HG03045 (cell line): ENCODE results near the gene PPEF2.
"Not testable (repeated sequence)": the region's sequence is repeated elsewhere in the genome, so short reads cannot be mapped to it uniquely, and the experiment has no call there.

Source experiments
- ATAC-seq: cut with Tn5 transposase; IDR thresholded peaks from one replicate; pipeline ENCODE4 v1.9.1; 2021; ENCODE audit warnings: mild to moderate bottlenecking, moderate library complexity; ENCODE audit not compliant: unreplicated experiment

The PPEF2 gene

DNA sequence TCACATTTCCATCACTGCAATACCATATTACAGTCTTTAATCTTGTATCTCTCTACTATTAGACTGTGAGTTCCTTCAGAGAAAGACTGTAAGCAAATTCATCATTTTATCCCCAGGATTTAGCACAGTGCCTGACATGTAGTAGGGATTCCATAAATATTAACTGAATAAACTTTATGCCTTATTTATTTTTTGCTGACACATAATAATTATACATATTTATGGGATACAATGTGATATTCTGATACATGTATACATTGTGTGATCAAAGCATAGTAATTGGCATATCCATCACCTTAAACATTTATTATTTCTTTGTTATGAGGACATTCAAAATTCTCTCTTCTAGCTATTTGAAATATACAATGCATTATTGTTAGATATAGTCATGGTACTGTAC lies 3.7 kb downstream of the PPEF2 start:
- no peak for ATAC-seq

DNA sequence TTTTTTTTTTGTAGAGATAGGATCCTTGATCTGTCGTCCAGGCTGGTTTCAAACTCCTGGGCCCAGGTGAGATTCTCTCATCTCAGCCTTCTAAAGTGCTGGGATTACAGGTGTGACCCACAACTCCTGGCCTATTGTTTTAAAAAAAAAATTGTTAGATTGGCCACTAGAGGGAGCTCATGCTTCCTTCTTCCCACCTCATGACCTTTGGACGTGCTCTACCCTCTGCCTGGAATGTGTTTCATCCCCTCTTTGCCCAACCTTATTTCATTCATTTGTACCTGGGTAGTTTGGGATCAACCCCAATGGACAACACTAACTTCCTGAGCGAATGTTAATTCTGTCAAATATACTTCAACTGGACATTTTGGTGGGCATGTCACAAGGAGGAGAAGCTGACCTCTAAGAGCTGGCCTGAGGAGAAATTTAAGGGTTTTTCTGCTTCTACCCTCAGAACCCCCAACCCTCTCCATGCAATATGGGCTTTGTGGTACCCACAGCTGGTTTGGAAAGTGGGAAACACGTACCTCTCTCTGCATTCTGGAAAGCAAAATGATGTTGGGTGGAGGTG lies 6.4 kb downstream of the PPEF2 start:
- no peak for ATAC-seq

GRCh38 chr4:75892508-75892907 lies 9.7 kb downstream of the PPEF2 start:
- ATAC-seq, result no peak

DNA sequence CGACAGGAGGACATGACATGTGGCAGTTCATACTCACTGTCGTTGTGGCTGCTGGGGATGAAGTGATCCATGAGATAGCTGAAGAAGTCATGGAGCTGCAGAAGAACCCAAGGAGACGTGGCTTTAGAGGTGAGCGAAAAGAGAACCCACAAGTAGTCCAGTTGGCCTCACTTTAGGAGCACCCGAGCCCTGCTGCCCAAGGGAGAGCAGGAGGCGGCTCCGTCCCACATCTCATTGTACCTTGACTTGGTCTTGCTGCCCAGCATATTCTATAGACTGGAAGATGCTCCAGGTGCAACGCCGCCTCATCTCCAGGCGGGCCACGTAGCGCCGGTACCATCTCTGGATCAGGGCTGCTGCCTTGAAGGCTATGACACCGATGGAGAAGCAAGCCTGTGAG lies 10.6 kb downstream of the PPEF2 start:
- ATAC-seq, result no peak

DNA sequence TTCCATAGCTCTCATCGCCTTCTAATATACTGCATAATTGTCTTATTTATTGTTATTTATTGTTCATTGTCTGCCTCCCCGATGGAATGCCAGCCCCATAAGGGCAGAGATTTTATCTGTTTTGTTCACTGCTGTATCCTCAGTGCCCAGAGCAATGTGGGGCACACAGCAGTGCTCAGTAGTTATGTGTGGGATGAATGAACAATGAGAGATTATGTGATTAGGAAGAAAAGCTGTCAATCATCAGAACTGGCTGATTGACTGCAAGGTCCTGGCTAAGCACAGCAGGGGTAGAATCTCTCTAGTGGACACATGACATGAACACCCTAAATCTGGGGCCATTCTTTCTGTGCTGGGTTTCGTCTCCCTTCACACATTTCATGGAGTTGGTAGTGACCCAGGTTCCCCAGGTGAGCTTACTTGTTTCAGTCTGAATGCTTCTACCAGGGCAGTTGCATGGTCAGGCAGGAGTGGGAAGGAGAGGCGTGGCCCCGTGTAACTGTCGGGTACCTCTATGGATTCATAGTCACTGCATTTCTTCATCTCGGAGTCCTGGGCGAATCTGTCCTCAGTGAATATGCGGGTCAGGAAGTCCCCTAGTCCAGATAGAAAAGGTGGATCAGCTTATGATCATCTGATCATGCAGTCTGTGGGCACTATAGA lies 12.6 kb downstream of the PPEF2 start:
- no peak for ATAC-seq

GRCh38 chr4:75886104-75886503 lies 16.1 kb downstream of the PPEF2 start:
- no peak for ATAC-seq

- no peak for ATAC-seq
Observed at GRCh38 chr4:75881476-75881875, 20.8 kb downstream of the PPEF2 start.

DNA sequence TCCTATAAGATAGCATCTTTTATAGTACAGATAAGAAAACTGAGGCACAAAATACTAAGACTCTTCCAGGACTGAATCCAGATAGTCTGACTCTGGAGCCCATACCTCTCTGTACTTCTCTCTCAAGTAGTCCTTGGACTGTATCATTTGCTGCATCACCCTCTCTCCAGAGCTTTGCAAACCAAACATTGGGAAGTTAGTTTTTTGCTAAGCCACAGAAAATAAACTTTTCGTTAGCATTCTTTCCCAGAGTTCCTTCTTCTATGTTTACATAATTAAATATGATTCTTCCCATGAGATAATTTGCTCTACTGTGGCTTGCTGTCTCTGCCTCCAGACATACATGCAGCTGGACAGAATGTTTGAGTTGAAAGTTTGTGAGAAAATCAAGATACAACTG lies 22.0 kb downstream of the PPEF2 start:
- no peak for ATAC-seq

GRCh38 chr4:75878246-75878756 lies 24.0 kb downstream of the PPEF2 start:
- ATAC-seq, result no peak

- ATAC-seq, result no peak
Observed at GRCh38 chr4:75876218-75876617, 26.0 kb downstream of the PPEF2 start.

DNA sequence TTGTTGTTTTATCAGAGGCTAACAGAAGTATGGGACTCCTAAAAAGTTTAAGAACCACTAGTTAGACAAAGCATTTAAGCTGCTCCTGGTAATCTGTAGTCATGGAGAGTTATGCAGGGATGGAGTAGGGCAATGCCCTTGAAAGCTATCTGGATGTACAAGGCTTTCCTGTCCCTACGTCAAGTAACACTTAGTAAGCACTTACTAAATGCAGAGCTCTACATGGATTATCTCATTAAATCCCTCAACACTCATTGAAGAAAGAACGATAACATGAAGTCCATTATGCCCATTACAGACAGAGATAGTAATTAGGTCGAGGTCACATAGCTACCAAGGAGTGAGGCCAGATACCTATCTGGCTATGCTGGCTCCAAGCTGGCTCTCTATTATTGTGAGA lies 33.2 kb downstream of the PPEF2 start:
- no peak for ATAC-seq

DNA sequence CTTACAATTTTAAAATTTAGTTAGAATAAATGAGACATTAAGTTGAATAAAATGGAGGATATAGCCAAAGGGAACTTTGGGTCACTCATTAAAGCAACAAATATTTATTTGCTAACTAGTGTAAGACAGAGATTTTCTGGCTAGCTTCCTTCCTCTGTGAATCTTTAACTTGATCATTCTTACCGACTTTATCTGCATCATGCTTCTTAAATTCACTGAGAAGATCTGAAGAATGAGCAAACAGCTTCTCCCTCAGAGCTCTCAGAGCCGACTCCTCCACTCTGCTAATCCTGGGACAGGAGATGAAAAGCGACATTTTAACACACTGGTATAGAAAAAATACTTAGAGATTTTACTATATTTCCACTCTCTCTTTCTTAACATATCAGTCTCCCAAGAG lies 35.1 kb downstream of the PPEF2 start:
- ATAC-seq, result no peak

GRCh38 chr4:75860606-75861005 lies 41.6 kb downstream of the PPEF2 start:
- ATAC-seq, result no peak

- no peak for ATAC-seq
Observed at GRCh38 chr4:75858721-75859120, 43.5 kb downstream of the PPEF2 start.

- ATAC-seq, result no peak
Observed at GRCh38 chr4:75849461-75849860, 52.8 kb downstream of the PPEF2 start.

GRCh38 chr4:75848891-75849290 lies 53.4 kb downstream of the PPEF2 start:
- no peak for ATAC-seq

DNA sequence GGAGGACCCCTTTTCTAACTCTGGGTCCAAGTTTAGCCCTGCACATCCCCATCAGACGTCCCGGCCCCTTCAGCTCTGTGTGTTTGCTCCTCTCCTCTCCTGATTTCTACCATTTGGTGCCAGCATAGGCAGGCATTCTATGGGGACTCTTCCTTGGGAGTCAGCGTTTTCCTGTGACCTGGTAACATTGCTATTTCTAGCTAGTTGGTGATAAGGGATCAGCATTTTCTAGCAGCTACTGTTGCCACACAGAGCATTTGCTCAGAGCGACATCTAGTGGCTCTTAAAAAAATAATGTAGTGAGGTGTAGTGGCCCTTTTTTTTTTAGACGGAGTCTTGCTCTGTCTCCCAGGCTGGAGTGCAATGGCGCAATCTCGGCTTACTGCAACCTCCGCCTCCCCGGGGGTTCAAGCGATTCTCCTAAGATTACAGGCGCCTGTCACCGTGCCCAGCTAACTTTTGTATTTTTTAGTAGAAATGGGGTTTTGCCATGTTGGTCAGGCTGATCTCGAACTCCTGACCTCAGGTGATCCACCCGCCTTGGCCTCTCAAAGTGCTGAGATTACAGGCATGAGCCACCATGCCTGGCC lies 54.0 kb downstream of the PPEF2 start:
- not testable (repeated sequence) for ATAC-seq

DNA sequence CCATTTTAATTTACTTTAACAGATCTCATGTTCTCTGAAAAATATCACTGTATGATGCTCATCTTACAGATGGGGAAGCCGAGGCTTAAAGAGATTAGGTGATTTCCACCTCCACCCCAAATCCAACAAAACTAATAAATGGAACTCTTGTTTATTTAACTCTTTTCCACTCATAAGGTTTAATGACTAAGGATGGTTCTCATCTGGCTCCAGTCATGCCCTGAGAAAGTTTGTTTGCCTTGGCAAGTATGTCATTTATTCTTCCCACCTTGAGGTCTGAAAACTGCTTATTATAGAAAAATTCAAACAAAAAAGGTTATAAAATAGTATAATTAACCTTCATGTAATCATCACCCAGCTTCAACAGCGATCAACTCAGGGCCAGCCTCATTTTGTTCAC lies 56.3 kb downstream of the PPEF2 start:
- ATAC-seq, result no peak

DNA sequence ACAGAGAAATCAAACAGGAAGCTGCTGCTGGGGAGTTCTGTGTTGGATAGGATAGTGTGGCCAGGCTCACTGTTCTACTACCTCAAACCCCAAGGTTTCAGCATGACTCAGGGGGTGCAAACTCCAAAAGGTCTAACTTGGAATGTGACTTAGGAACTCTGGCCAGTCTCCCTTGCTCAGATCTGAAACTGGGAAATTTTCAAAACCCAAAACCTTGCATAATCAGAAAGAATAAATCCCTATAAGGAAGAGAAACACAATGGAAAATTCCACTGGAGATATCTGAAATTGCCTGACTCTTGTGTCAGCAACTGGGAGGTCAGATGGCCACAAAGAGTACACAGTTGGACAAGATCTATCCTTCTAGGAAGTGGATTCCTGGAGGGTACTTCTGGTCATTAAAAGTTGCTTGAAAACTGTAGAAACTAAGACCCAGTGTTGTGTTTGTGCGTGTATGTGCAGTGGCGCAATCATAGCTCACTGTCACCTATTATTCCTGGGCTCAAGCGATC lies 58.0 kb downstream of the PPEF2 start:
- ATAC-seq, result no peak

- ATAC-seq, result no peak
Observed at GRCh38 chr4:75843596-75843995, 58.7 kb downstream of the PPEF2 start.

DNA sequence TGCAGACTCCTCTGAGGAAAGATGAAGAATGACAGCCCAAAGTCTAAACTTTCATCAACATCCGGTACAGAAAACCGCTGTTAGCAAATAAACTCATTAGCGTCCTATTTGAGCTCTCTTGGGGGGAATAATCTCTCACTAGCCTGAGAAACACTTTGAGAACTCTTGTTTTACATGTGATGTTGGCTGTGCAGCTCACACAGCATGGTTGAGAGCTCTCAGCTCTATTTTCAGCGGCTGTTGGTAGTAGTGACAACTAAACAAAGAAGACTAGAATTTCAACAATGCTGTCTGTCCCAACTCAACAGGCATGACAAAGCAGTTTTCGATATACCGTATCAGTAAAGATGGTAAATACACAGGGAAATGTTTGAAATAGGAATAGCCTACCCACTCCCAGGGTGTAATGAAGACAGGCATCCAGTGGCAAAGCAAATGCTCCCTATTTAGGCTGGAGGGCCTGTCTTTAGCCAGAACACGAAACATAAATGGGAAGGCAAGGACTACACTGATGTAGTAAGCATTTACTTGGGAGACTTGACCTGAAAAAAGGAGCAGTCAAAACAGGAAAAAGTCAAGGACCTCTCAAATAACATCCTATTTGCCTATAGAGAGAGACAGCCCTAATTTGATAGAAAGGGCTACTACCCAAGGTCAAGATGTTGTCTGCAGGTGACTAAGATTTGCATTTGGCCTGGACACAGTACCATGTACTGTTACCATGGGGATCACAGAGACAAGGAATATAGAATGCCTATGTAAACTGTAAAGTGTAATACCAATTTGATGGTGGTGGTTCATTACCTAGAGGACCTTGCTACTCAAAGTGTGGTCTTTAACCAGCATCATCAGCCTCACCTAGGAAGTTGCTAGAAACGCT lies 60.4 kb downstream of the PPEF2 start:
- ATAC-seq, result no peak
